ENCODE results near the gene SUGP2. TPM values are rescaled to one million over a fixed set of nuclear protein-coding genes. Genes with fewer than 3 reads are reported as not detected.

Gene SUGP2
- total RNA-seq, 1 experiment from 2014 or later = 48.9 TPM

Other genes with a start within 250 kb of the SUGP2 start
- 0.04 TPM in 1 of 2 replicates, not detected in the other for gene COMP, start 242.2 kb downstream of the SUGP2 start, total RNA-seq (2014; rRNA removed)
- gene UPF1, start 201.6 kb downstream of the SUGP2 start, total RNA-seq (2014; rRNA removed) = 97.1 and 155 TPM in 2 replicates
- gene CERS1, start 137.4 kb downstream of the SUGP2 start, total RNA-seq (2014; rRNA removed) = 0.95 and 3.3 TPM in 2 replicates
- 408 and 410 TPM in 2 replicates for gene COPE, start 114.1 kb downstream of the SUGP2 start, total RNA-seq (2014; rRNA removed)
- 120 and 145 TPM in 2 replicates for gene DDX49, start 113.8 kb downstream of the SUGP2 start, total RNA-seq (2014; rRNA removed)
- 118 and 143 TPM in 2 replicates for gene HOMER3, start 92.3 kb downstream of the SUGP2 start, total RNA-seq (2014; rRNA removed)
- 102 and 114 TPM in 2 replicates for gene ARMC6, start 86 bp upstream of the SUGP2 start, total RNA-seq (2014; rRNA removed)
- gene SLC25A42, start 30.5 kb upstream of the SUGP2 start, total RNA-seq (2014; rRNA removed) = 8.0 and 8.8 TPM in 2 replicates
- gene TMEM161A, start 105.0 kb upstream of the SUGP2 start, total RNA-seq (2014; rRNA removed) = 49.9 and 90.0 TPM in 2 replicates
- gene MEF2B, start 136.7 kb upstream of the SUGP2 start, total RNA-seq (2014; rRNA removed) = 0.22 and 0.29 TPM in 2 replicates
- 21.9 and 33.1 TPM in 2 replicates for gene BORCS8, start 158.6 kb upstream of the SUGP2 start, total RNA-seq (2014; rRNA removed)
- 88.5 and 104 TPM in 2 replicates for gene RFXANK, start 158.7 kb upstream of the SUGP2 start, total RNA-seq (2014; rRNA removed)
- gene NR2C2AP, start 169.9 kb upstream of the SUGP2 start, total RNA-seq (2014; rRNA removed) = 39.3 and 47.0 TPM in 2 replicates
- gene NCAN, start 178.4 kb upstream of the SUGP2 start, total RNA-seq (2014; rRNA removed) = 0.15 TPM in 1 of 2 replicates, not detected in the other
- not detected in 2 replicates for gene TM6SF2, start 239.8 kb upstream of the SUGP2 start, total RNA-seq (2014; rRNA removed)

Measured in PC-3 (cell line).